NOMO-1 treated with DMSO at 0.1 percent for 48 hours (cell line): ENCODE data around the gene AGPAT4.
"Not testable (repeated sequence)": the region's sequence is repeated elsewhere in the genome, so short reads cannot be mapped to it uniquely, and the experiment has no call there.

ENCODE experiments used
- DNase-seq: peaks from one replicate; lab custom pipeline; 2025; ENCODE audit not compliant: unreplicated experiment; lab: John Stamatoyannopoulos, UW

Gene AGPAT4

GRCh38 chr6:161228921-161229591 is 44.8 kb downstream of the AGPAT4 start:
- DNase-seq = peak; percentile 89

- DNase-seq = no peak
Observed at GRCh38 chr6:161228096-161228495, 45.8 kb downstream of the AGPAT4 start.

- no peak for DNase-seq
Observed at GRCh38 chr6:161227004-161227960, 46.6 kb downstream of the AGPAT4 start.

GRCh38 chr6:161226009-161226964 is 47.6 kb downstream of the AGPAT4 start:
- DNase-seq = no peak

- DNase-seq = no peak
Observed at GRCh38 chr6:161225681-161226008, 48.2 kb downstream of the AGPAT4 start.

GRCh38 chr6:161224951-161225680 is 48.7 kb downstream of the AGPAT4 start:
- not testable (repeated sequence) for DNase-seq

GRCh38 chr6:161223646-161224045 is 50.2 kb downstream of the AGPAT4 start:
- no peak for DNase-seq

- no peak for DNase-seq
Observed at GRCh38 chr6:161222706-161223234, 51.1 kb downstream of the AGPAT4 start.

GRCh38 chr6:161220346-161220745 is 53.5 kb downstream of the AGPAT4 start:
- peak; percentile 12 for DNase-seq

GRCh38 chr6:161219680-161220079 is 54.2 kb downstream of the AGPAT4 start:
- DNase-seq = no peak

GRCh38 chr6:161218222-161218621 is 55.6 kb downstream of the AGPAT4 start:
- DNase-seq = no peak

GRCh38 chr6:161217628-161218027 is 56.2 kb downstream of the AGPAT4 start:
- no peak for DNase-seq

GRCh38 chr6:161216616-161217205 is 57.1 kb downstream of the AGPAT4 start:
- DNase-seq = no peak

- DNase-seq = peak; percentile 42
Observed at GRCh38 chr6:161215876-161216615, 57.8 kb downstream of the AGPAT4 start.

- no peak for DNase-seq
Observed at GRCh38 chr6:161215193-161215592, 58.7 kb downstream of the AGPAT4 start.

- DNase-seq = no peak
Observed at GRCh38 chr6:161214722-161215121, 59.1 kb downstream of the AGPAT4 start.

GRCh38 chr6:161212902-161213301 is 61.0 kb downstream of the AGPAT4 start:
- no peak for DNase-seq

GRCh38 chr6:161211380-161212035 is 62.4 kb downstream of the AGPAT4 start:
- no peak for DNase-seq

- no peak for DNase-seq
Observed at GRCh38 chr6:161210857-161211256, 63.0 kb downstream of the AGPAT4 start.
